Measurements from ENCODE around the gene MRPS25.

MRPS25 gene

DNA sequence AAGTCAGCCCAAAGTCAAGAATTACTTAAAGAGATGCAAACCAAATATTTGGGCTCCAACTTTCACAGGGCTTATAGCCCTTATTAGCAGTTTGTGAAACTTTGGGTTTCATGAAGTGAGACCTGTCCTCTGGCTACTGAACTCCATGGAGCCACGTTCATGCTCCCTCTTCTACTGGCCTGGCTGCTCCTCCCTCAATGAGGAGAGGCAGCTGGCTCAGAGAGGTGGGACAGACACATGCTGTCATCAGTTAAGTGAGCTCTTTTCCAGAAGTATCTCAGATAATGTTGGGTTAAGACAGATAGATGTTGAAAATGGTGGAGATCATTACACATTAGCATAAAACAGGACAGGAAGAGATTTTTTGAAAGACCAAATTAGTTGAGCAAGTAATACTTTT, 19.4 kb downstream of the MRPS25 start:
- no peak overlapping the region for H3K4me3 ChIP-seq (ENCODE audit: low read depth, low read length)
- TF ChIP-seq, protein P1, sequence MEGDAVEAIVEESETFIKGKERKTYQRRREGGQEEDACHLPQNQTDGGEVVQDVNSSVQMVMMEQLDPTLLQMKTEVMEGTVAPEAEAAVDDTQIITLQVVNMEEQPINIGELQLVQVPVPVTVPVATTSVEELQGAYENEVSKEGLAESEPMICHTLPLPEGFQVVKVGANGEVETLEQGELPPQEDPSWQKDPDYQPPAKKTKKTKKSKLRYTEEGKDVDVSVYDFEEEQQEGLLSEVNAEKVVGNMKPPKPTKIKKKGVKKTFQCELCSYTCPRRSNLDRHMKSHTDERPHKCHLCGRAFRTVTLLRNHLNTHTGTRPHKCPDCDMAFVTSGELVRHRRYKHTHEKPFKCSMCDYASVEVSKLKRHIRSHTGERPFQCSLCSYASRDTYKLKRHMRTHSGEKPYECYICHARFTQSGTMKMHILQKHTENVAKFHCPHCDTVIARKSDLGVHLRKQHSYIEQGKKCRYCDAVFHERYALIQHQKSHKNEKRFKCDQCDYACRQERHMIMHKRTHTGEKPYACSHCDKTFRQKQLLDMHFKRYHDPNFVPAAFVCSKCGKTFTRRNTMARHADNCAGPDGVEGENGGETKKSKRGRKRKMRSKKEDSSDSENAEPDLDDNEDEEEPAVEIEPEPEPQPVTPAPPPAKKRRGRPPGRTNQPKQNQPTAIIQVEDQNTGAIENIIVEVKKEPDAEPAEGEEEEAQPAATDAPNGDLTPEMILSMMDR (conservative IDR thresholded peaks at IDR 0.05; ENCODE audit: low read depth, low read length): no peak
- DNase-seq (ENCODE audit: low read depth): no peak

DNA sequence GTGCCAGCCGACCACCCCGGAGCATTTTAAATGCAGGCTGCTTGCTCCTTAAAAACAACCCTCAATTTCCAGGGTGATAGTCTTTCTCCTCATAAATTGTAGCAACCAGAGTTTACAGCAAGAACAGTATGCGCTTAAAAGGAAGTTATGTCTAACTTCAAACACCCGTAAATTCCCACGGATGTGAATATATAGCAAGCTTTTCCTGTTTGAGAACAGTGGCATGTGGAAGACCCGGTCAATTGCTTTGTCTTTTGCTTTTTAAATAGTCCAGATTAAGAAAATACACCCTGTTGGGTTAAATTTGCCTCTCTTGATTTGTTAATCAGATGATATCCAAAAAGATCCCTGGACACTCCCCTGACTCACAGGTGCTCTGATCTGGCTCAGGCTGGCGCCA, 20.8 kb downstream of the MRPS25 start:
- no peak for DNase-seq (ENCODE audit: low read depth)
- H3K4me3 ChIP-seq (ENCODE audit: low read depth, low read length): no peak overlapping the region
- TF ChIP-seq, protein P1 (conservative IDR thresholded peaks at IDR 0.05; ENCODE audit: low read depth, low read length): no peak

DNA sequence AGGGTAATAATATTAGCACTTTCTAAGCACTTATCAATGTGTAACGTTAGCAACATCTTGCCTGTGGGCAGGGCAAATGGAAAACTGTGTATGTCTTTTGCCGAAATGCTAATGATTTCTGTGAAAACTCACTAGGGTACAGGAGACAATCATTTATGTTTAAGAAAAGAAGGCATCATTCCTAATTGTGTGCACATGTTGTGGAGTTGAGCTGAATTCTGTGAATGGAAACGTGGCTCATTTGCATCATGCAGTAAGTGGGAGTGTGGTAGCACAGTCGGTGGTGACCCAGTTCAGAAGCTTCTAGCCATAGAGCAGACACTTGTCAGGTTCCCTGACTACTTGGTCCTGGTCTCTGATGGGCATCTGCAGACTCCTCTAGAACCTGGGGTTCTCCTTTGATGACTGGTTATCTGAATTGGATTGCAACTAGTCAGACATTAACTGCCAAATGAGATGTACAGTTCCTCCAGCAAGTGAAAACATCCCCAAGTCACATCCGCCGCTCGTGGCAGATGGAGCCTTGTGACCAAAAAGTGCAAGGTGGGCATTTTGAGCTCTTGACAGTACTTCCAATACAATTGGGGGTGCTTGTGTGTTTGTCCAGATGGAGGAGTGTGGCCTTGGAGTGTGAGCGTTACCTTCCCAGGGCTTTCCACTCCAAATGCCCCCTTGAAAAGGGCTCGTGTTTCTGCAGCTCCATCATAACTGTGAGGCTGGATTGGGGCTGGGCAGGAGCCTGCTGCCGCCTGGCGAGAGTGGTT, 21.5 kb downstream of the MRPS25 start:
- DNase-seq (ENCODE audit: low read depth): no peak
- no peak overlapping the region for H3K4me3 ChIP-seq (ENCODE audit: low read depth, low read length)
- TF ChIP-seq, protein P1 (conservative IDR thresholded peaks at IDR 0.05; ENCODE audit: low read depth, low read length): no peak

DNA sequence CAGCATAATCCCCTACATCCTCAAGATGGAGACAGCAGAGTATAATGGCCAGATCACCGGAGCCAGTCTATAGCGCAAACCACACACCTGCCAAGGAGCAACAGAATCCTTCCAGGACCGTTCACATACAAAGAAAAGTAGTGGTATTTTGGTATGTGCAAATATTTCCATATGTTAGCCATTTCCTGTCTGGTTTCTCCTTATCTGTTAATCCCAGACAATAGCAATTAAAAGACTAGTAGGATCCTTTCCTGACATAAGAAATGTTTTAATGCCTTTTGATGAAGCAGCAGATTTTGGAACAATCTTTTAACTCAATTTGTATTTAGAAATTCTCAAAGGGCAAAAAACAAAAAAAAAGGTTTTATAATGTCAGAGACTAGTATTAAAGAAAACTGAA, 22.2 kb downstream of the MRPS25 start:
- TF ChIP-seq, protein P1 (conservative IDR thresholded peaks at IDR 0.05; ENCODE audit: low read depth, low read length): no peak
- H3K4me3 ChIP-seq (ENCODE audit: low read depth, low read length): no peak overlapping the region
- peak; percentile 43 for DNase-seq (ENCODE audit: low read depth)

DNA sequence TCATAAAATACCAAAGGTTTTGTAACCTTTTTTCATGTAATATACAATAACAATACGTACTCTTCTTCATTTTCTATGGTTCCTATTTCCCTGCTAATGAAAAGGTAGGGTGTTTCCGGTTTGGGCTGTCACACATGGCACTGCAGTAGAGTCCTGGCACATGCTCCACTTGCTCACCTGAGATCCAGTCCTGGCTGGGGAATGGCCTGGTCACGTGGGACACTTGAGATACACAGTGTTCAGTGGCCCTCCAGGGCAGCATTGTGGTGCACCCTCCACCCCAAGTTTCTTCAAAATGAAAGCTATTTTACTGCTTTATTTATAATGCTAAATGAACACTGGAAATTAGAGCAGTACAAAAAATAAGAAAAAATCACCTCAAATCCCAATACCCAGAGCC, 23.2 kb downstream of the MRPS25 start:
- DNase-seq (ENCODE audit: low read depth): no peak
- TF ChIP-seq, protein P1 (conservative IDR thresholded peaks at IDR 0.05; ENCODE audit: low read depth, low read length): no peak
- no peak overlapping the region for H3K4me3 ChIP-seq (ENCODE audit: low read depth, low read length)

DNA sequence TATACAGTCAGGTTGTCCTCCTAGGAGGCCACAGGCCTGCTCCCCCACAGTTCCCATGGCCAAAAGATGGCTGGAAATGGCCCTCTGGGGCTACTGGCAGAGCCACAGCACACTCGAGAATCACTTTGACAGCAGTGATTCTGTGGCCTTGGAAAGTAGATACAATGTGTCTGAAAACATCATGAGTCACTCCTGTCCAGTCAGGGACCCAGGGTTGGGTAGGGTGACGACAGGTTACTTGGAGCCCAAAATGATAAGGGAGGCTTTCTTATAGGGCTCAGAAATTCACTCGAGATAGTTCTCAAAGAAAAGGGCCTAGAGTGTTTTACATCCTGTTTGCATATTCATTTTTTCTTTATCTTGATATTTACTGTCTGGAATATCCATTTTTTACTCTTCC, 24.3 kb downstream of the MRPS25 start:
- TF ChIP-seq, protein P1 (conservative IDR thresholded peaks at IDR 0.05; ENCODE audit: low read depth, low read length): no peak
- no peak overlapping the region for H3K4me3 ChIP-seq (ENCODE audit: low read depth, low read length)
- DNase-seq (ENCODE audit: low read depth): no peak

DNA sequence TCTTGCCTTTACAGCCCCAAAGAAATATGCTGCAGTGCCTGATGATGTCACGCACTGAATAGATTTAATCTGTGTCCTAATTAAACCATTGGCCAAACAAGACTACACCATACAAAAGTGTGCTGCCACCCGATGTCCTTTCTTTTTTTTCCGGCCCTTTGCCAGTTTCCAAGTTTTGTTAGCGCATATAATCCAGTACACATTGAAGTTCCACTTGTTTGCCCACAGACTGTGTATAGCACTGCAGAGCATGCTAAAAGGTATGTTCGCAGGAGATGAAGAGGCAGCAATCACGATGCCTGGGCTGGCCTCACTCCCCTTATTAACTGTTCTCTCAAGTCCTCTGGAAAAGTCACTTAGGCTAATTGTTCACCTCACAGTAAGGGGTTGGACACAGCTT, 26.8 kb downstream of the MRPS25 start:
- no peak overlapping the region for H3K4me3 ChIP-seq (ENCODE audit: low read depth, low read length)
- TF ChIP-seq, protein P1 (conservative IDR thresholded peaks at IDR 0.05; ENCODE audit: low read depth, low read length): no peak
- no peak for DNase-seq (ENCODE audit: low read depth)

Measured in choroid plexus epithelial cell (primary cell).